Measurements from ENCODE around the gene TIMM21. TPM values are rescaled to one million over a fixed set of nuclear protein-coding genes. Genes with fewer than 3 reads are reported as not detected.

Gene TIMM21
- total RNA-seq, 4 donors from 2014 or later = 10.5 to 38.1 (median 22.0) TPM

- in situ Hi-C loops (cut with MboI; ENCODE audit: low pct_ligation_motif_present in 1 of 4, low pct_unique_long_range_greater_than_20kb in 1 of 4, low sequenced_read_pairs in 3 of 4) = loop anchor here in 1 of 4 donors (25.0 kb wide), 1 partner anchor 383 kb away; no protein-coding TSS in a partner anchor
- peaks cover 25% of the 10 kb centered on the region for H3K27me3 ChIP-seq
Measured at GRCh38 chr18:74178884-74179283, 30.6 kb downstream of the TIMM21 start.

DNA sequence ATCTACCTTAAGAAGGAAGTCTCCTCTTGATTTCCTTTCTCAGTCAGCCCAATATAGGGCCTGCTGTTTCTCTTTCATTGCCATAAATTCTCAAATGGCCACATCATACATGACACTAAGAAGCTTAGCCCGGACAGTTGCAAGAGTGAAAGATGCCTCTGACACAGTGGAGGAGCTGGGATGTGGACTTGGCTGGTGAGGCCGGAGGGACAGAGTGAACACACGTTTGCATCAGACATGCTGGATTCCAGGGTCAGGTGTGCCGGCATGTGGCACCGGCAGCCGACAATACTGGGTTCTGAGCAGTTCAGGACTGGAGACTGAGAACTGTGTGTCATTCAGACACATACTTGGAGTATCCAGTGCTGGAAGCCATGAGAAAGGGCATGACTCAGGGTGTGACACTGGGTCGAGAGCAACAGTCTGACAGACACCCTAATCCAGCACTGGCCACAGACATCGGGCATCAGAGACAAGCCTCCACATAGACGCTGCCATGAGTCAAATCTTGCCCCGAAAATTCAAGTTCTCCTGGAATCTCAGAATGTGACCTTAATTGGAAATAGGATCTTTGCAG lies 31.4 kb downstream of the TIMM21 start:
- intact Hi-C loops (cut with DNase I; ENCODE audit: low total_unique reads) = no loop called here
- Histone ChIP-seq H3K4me3 (no peak overlapping the region), H3K36me3 (no peaks in the 10 kb centered on the region), H3K4me1 (no peaks in the 10 kb centered on the region), H3K27ac (no peak overlapping the region), H3K27me3 (peaks cover 25% of the 10 kb centered on the region), H3K9me3 (no peaks in the 10 kb centered on the region)
- DNase-seq = no peak
- WGBS, 2 donors (ENCODE audit: low coverage in 1 of 2) = 56 to 84% methylated on average over 3 to 9 of the region's 10 CpGs
- no peak for TF ChIP-seq EP300 (IDR thresholded peaks at IDR 0.05; ENCODE audit: low read depth)
- no peak for TF ChIP-seq POLR2AphosphoS5 (IDR thresholded peaks at IDR 0.05)
- no peak for TF ChIP-seq POLR2A (IDR thresholded peaks at IDR 0.05)
- in situ Hi-C loops (cut with MboI; ENCODE audit: low pct_ligation_motif_present in 1 of 4, low pct_unique_long_range_greater_than_20kb in 1 of 4, low sequenced_read_pairs in 3 of 4) = loop anchor here in 1 of 4 donors (25.0 kb wide), 1 partner anchor 383 kb away; no protein-coding TSS in a partner anchor

More at GRCh38 chr18:74178884-74179283, 30.6 kb downstream of the TIMM21 start:
- no peak overlapping the region for H3K27ac ChIP-seq
- no peaks in the 10 kb centered on the region for H3K36me3 ChIP-seq
- DNase-seq = no peak
- no peak overlapping the region for H3K4me3 ChIP-seq
- H3K9me3 ChIP-seq = no peaks in the 10 kb centered on the region
- no peak for TF ChIP-seq POLR2A (IDR thresholded peaks at IDR 0.05)
- no peak for TF ChIP-seq POLR2AphosphoS5 (IDR thresholded peaks at IDR 0.05)
- no peak for TF ChIP-seq EP300 (IDR thresholded peaks at IDR 0.05; ENCODE audit: low read depth)
- TF ChIP-seq, protein P1, sequence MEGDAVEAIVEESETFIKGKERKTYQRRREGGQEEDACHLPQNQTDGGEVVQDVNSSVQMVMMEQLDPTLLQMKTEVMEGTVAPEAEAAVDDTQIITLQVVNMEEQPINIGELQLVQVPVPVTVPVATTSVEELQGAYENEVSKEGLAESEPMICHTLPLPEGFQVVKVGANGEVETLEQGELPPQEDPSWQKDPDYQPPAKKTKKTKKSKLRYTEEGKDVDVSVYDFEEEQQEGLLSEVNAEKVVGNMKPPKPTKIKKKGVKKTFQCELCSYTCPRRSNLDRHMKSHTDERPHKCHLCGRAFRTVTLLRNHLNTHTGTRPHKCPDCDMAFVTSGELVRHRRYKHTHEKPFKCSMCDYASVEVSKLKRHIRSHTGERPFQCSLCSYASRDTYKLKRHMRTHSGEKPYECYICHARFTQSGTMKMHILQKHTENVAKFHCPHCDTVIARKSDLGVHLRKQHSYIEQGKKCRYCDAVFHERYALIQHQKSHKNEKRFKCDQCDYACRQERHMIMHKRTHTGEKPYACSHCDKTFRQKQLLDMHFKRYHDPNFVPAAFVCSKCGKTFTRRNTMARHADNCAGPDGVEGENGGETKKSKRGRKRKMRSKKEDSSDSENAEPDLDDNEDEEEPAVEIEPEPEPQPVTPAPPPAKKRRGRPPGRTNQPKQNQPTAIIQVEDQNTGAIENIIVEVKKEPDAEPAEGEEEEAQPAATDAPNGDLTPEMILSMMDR (IDR thresholded peaks at IDR 0.05) = no peak
- H3K4me1 ChIP-seq = no peaks in the 10 kb centered on the region
- 90% methylated on average over 1 of the region's 1 CpG; no CpG with 5 or more reads in 1 of the 2 donors for WGBS, 2 donors (ENCODE audit: low coverage in 1 of 2)
- intact Hi-C loops (cut with DNase I; ENCODE audit: low total_unique reads) = no loop called here

GRCh38 chr18:74182335-74182734 lies 34.0 kb downstream of the TIMM21 start:
- in situ Hi-C loops (cut with MboI; ENCODE audit: low pct_ligation_motif_present in 1 of 4, low pct_unique_long_range_greater_than_20kb in 1 of 4, low sequenced_read_pairs in 3 of 4) = loop anchor here in 1 of 4 donors (25.0 kb wide), 1 partner anchor 380 kb away; no protein-coding TSS in a partner anchor
- Histone ChIP-seq H3K9me3 (no peaks in the 10 kb centered on the region), H3K4me3 (no peak overlapping the region), H3K4me1 (no peaks in the 10 kb centered on the region), H3K27ac (no peak overlapping the region), H3K27me3 (peaks cover 3% of the 10 kb centered on the region), H3K36me3 (no peaks in the 10 kb centered on the region)
- intact Hi-C loops (cut with DNase I; ENCODE audit: low total_unique reads) = no loop called here
- DNase-seq = no peak
- 94 to 100% methylated on average over 1 to 19 of the region's 19 CpGs for WGBS, 2 donors (ENCODE audit: low coverage in 1 of 2)
- TF ChIP-seq POLR2AphosphoS5 (IDR thresholded peaks at IDR 0.05) = no peak
- TF ChIP-seq, protein P1 (IDR thresholded peaks at IDR 0.05) = no peak
- TF ChIP-seq EP300 (IDR thresholded peaks at IDR 0.05; ENCODE audit: low read depth) = no peak
- no peak for TF ChIP-seq POLR2A (IDR thresholded peaks at IDR 0.05)

- Histone ChIP-seq H3K27ac (no peak overlapping the region), H3K9me3 (no peaks in the 10 kb centered on the region), H3K27me3 (no peaks in the 10 kb centered on the region), H3K4me3 (no peak overlapping the region), H3K36me3 (no peaks in the 10 kb centered on the region), H3K4me1 (no peaks in the 10 kb centered on the region)
- in situ Hi-C loops (cut with MboI; ENCODE audit: low pct_ligation_motif_present in 1 of 4, low pct_unique_long_range_greater_than_20kb in 1 of 4, low sequenced_read_pairs in 3 of 4) (loop anchor here in 1 of 4 donors (25.0 kb wide), 1 partner anchor 379 kb away; no protein-coding TSS in a partner anchor), intact Hi-C loops (cut with DNase I; ENCODE audit: low total_unique reads) (no loop called here)
- TF ChIP-seq, protein P1 (IDR thresholded peaks at IDR 0.05) = no peak
- TF ChIP-seq POLR2AphosphoS5 (IDR thresholded peaks at IDR 0.05) = no peak
- no peak for TF ChIP-seq POLR2A (IDR thresholded peaks at IDR 0.05)
- TF ChIP-seq EP300 (IDR thresholded peaks at IDR 0.05; ENCODE audit: low read depth) = no peak
- WGBS, 2 donors (ENCODE audit: low coverage in 1 of 2) = 21 to 33% methylated on average over 1 to 3 of the region's 3 CpGs
- DNase-seq = no peak
Measured at GRCh38 chr18:74183130-74183529, 34.8 kb downstream of the TIMM21 start.

Data from transverse colon (tissue), 4 donors.